ENCODE data around the gene MAP3K6. TPM values are rescaled to one million over a fixed set of nuclear protein-coding genes. Genes with fewer than 3 reads are reported as not detected.
A peak's percentile ranks its signal among the peaks of the same experiment; 100 is the strongest.

The MAP3K6 gene
- total RNA-seq, 1 experiment from 2014 or later = 7.7 TPM

- H3K27me3 Mint-ChIP-seq (ENCODE audit: low read depth) = peaks cover 50% of the 10 kb centered on the region
- H3K27ac ChIP-seq (ENCODE audit: insufficient read length, low read depth, low read length) = no peak overlapping the region
- H3K23me2 ChIP-seq (ENCODE audit: insufficient read length, low read depth, low read length, poor library complexity, severe bottlenecking) = peaks cover 22% of the 10 kb centered on the region
- H2BK5ac ChIP-seq (ENCODE audit: insufficient read length, low read length) = no peak overlapping the region
- no peak overlapping the region for H2BK12ac ChIP-seq (ENCODE audit: insufficient read length, low read depth, low read length)
- peak overlapping the region in 1 of 2 experiments; percentile 50; a peak in 2 of 5 replicates for H3K4me3 Mint-ChIP-seq
- no peak for DNase-seq
- H3K9me3 ChIP-seq (ENCODE audit: control insufficient read depth, low read depth, low read length) = no peaks in the 10 kb centered on the region
- peak overlapping the region in 1 of 3 experiments; percentile 94; a peak in 2 of 7 replicates for H3K27ac Mint-ChIP-seq
- H2BK20ac ChIP-seq (ENCODE audit: low read depth, low read length, poor library complexity, severe bottlenecking) = no peak overlapping the region
- no peak overlapping the region for H2AFZ ChIP-seq (ENCODE audit: low read length)
- H4K5ac ChIP-seq (ENCODE audit: insufficient read length, low read depth, low read length) = no peak overlapping the region
- H3K23ac ChIP-seq (ENCODE audit: insufficient read length, low read depth, low read length) = no peak overlapping the region
- H3K14ac ChIP-seq (ENCODE audit: insufficient read depth, low read length) = no peak overlapping the region
- H2BK120ac ChIP-seq (ENCODE audit: low read depth, low read length, poor library complexity, severe bottlenecking) = no peak overlapping the region
- H3K79me1 ChIP-seq (ENCODE audit: insufficient read depth, low read depth, low read length, poor library complexity, severe bottlenecking) = no peaks in the 10 kb centered on the region
- no peak overlapping the region for H4K8ac ChIP-seq (replicated peaks; ENCODE audit: insufficient read length, low read depth, low read length)
- peaks cover 13% of the 10 kb centered on the region; the same call in 1 of the 2 replicates for H3K27me3 ChIP-seq (ENCODE audit: insufficient read depth, low read length)
- H3K4ac ChIP-seq (ENCODE audit: low read depth, low read length) = no peak overlapping the region
- H3K36me3 Mint-ChIP-seq (ENCODE audit: insufficient read depth in 1 of 3, low read depth in 3 of 3) = peaks cover 0 to 2% (median 1%) of the 10 kb centered on the region in 3 experiments; a peak in 3 of 7 replicates
- H3K18ac ChIP-seq (ENCODE audit: insufficient read length, low read depth, low read length) = no peak overlapping the region
- H2AK5ac ChIP-seq (ENCODE audit: insufficient read length, low read length) = no peak overlapping the region
- H3K4me1 ChIP-seq (ENCODE audit: insufficient read depth, low read length) = peaks cover 3% of the 10 kb centered on the region; the same call in 1 of the 2 replicates
- no peak overlapping the region for H2BK15ac ChIP-seq (ENCODE audit: low read depth, low read length)
- no CpG with 5 or more reads among the region's 26 CpGs for WGBS (ENCODE audit: extremely low coverage, insufficient read length, low lambda C conversion rate)
- H3K4me2 ChIP-seq (ENCODE audit: insufficient read depth, insufficient read length, low read length) = no peak overlapping the region
- no peaks in the 10 kb centered on the region for H3K79me2 ChIP-seq (ENCODE audit: insufficient read depth, low read length)
- H3K9me3 Mint-ChIP-seq = no peaks in the 10 kb centered on the region; a peak in 1 of 5 replicates
- H3K56ac ChIP-seq (ENCODE audit: insufficient read length, low read depth, low read length) = no peak overlapping the region
- H3K4me1 Mint-ChIP-seq = peaks cover 23 to 39% of the 10 kb centered on the region in 2 experiments
- no peak overlapping the region for H3K9ac ChIP-seq (ENCODE audit: extremely low read depth, insufficient read length, low read length)
- no peak overlapping the region for H3T11ph ChIP-seq (ENCODE audit: low read length)
- no peak for TF ChIP-seq CTCF (conservative IDR thresholded peaks at IDR 0.05)
- peaks cover 6% of the 10 kb centered on the region for H4K20me1 ChIP-seq (ENCODE audit: control insufficient read depth, insufficient read depth, insufficient read length)
- H4K91ac ChIP-seq (ENCODE audit: insufficient read length, low read depth, low read length) = no peak overlapping the region
These were observed 2.7 kb downstream of the MAP3K6 start for GRCh38 chr1:27363766-27364695.

Data from H9 (cell line).